Panc1 (cell line): Measurements from ENCODE around the gene KMO.

Experiments
- CTCF ChIP-seq: fragments of 450-650 bp; IDR thresholded peaks from 2 replicates; pipeline ENCODE4 v1.5.1; 2017; ENCODE audit warnings: mild to moderate bottlenecking
- POLR2AphosphoS5 ChIP-seq: IDR thresholded peaks from 2 replicates; pipeline ENCODE4 v1.6.1; 2012; ENCODE audit warnings: mild to moderate bottlenecking, low read depth, low read length, moderate library complexity
- REST ChIP-seq, 2 experiments: IDR thresholded peaks; 2 replicates each; pipeline ENCODE4 v1.6.1; 2011 to 2012; ENCODE audit warnings: low read depth in 2 of 2, control low read depth in 1 of 2, low read length in 1 of 2, mild to moderate bottlenecking in 1 of 2, moderate library complexity in 1 of 2; ENCODE audit not compliant: insufficient read depth in 1 of 2
- TCF7L2 ChIP-seq: IDR thresholded peaks from 2 replicates; pipeline ENCODE4 v1.6.1; 2011; ENCODE audit warnings: mild to moderate bottlenecking, low read depth, low read length, inconsistent platforms

- TF ChIP-seq CTCF (no peak), POLR2AphosphoS5 (no peak), TCF7L2 (no peak), REST (IDR thresholded peaks at IDR 0.05; ENCODE audit: insufficient read depth in 1 of 2, low read depth in 2 of 2, low read length in 1 of 2) (no peak)
Measured at GRCh38 chr1:241612533-241613477, 80.6 kb downstream of the KMO start.
